GM23338 (cell line): ENCODE measurements around the gene SLC25A44.

Experiments used
- CTCF ChIP-seq, 2 experiments: fragments of 200-600 bp in 1 of 2; sonication (generic) in 1 of 2; conservative IDR thresholded peaks; 2 replicates each; pipeline versions ENCODE4 v1.5.1 to v1.6.1; 2016 to 2017; ENCODE audit warnings: antibody characterized with exemption in 2 of 2, low read depth in 2 of 2, mild to moderate bottlenecking in 2 of 2, moderate library complexity in 1 of 2
- EZH2 ChIP-seq: fragments of 200-600 bp; sonication (generic); IDR thresholded peaks from one replicate; pipeline ENCODE4 v1.8.0; 2017; ENCODE audit warnings: antibody characterized with exemption, mild to moderate bottlenecking, low read depth; ENCODE audit not compliant: unreplicated experiment
- EZH2phosphoT487 ChIP-seq: fragments of 200-600 bp; sonication (generic); IDR thresholded peaks from one replicate; pipeline ENCODE4 v1.8.1; 2018; ENCODE audit warnings: antibody characterized with exemption; ENCODE audit not compliant: unreplicated experiment
- NANOG ChIP-seq: IDR thresholded peaks from 2 replicates; pipeline ENCODE4 v1.6.1; 2016; ENCODE audit warnings: antibody characterized with exemption, borderline replicate concordance
- POLR2AphosphoS5 ChIP-seq: IDR thresholded peaks from 2 replicates; pipeline ENCODE4 v1.6.1; 2016; ENCODE audit warnings: antibody characterized with exemption, low read depth
- ZNF114 ChIP-seq: fragments of 250-450 bp; sonication (Bioruptor Pico); IDR thresholded peaks from 2 replicates; pipeline ENCODE4 v1.5.0; 2020; ENCODE audit warnings: mild to moderate bottlenecking, moderate library complexity

- TF ChIP-seq CTCF (conservative IDR thresholded peaks at IDR 0.05; ENCODE audit: low read depth in 2 of 2) = no peak
- no peak for TF ChIP-seq EZH2phosphoT487
- no peak for TF ChIP-seq EZH2
- TF ChIP-seq POLR2AphosphoS5 = no peak
- TF ChIP-seq ZNF114 (CRISPR knock-in tag) = no peak
- no peak for TF ChIP-seq NANOG
These were observed 32.2 kb downstream of the SLC25A44 start for GRCh38 chr1:156226116-156226538.
